ENCODE results near the gene ZDHHC7. TPM values are rescaled to one million over a fixed set of nuclear protein-coding genes. Genes with fewer than 3 reads are reported as not detected.

The ZDHHC7 gene
- total RNA-seq, 2 experiments from 2014 or later, result 16.6 to 17.9 TPM

DNA sequence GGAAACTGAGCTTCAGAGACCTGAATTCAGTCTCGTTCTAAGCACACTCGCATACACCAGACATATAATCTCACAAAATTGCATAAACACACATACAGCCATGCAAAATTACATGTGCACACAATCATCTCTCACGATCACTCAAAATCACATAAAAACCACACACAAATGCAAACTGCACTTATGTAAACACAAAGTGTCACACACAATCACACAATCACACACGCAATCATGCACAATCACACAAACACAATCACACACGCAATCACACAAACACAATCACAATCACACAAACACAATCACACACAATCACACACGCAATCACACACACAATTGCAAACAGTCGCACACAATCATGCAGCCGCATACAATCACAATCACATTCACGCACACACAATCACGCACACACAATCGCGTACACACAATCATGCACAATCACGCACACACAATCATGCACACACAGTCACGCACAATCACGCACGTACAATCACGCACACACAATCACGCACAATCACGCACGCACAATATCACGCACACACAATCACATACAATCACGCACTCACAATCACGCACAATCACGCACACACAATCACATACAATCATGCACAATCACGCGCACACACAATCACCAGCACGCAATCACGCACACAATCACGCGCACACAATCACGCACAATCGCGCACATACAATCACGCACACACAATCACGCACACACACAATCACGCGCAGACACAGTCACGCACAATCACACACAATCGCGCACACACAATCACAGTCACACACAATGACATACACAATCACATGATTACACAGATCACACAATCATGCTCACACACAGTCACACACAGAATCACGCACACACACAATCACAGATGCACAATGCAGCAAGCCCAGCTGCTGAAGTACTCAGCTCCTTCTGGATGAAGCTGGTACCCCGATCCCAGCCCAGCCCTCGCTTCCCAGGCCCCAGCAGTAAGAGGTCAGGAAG lies 45.6 kb downstream of the ZDHHC7 start:
- H3K4me3 Mint-ChIP-seq, result no peak overlapping the region
- no peak overlapping the region for H3K27ac Mint-ChIP-seq
- H3K9me3 Mint-ChIP-seq, result no peaks in the 10 kb centered on the region

DNA sequence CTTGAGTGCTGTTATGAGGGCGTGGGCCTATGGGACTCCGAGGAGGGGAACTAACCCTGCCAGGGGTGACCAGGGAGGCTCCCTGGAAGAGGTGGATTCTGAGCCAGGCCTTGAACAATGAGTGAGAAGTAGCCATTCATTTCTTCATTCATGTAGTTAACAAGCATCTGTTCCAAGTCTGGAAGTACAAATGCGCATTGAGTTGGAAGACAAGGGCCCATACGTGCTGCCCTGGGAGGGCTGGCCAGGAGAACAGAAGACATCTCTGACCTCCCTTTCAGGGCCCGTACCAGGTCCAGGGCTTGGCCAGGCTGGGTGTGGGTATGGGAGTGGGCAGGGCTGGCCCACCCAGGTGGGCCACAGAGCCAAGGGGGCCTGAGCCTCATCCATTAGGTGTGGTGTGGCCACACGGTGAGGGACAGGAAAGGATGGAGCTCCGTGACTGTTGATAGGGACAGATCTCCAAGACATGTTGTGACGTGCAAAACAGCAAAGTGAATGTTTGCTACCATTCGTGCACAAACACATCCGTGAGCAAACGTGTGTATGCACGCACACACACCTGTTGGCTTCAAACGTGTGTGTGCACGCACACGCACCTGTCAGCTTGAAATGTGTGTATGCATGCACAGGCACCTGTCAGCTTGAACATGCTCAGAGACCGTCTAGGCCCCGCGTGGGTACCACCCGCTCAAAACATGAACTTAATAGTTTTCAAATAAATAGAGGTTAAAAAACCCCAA lies 46.8 kb downstream of the ZDHHC7 start:
- no peak for DNase-seq
- Mint-ChIP-seq H3K27me3 (ENCODE audit: low read depth) (no peaks in the 10 kb centered on the region), H3K27ac (no peak overlapping the region), H3K9me3 (no peaks in the 10 kb centered on the region), H3K4me3 (no peak overlapping the region), H3K36me3 (ENCODE audit: low read depth) (no peaks in the 10 kb centered on the region), H3K4me1 (ENCODE audit: low read depth) (no peaks in the 10 kb centered on the region)
- intact Hi-C loops (cut with micrococcal nuclease), result no loop called here
- CTCF ChIA-PET, result no interaction called here

More for the DNA sequence above, 45.6 kb downstream of the ZDHHC7 start:
- H3K4me1 Mint-ChIP-seq (ENCODE audit: low read depth), result peaks cover 5% of the 10 kb centered on the region
- intact Hi-C loops (cut with micrococcal nuclease), result no loop called here
- CTCF ChIA-PET, result interaction anchor here (0.5 to 0.9 kb wide), 4 partner anchors 9 to 209 kb away, joined by 3 to 4 read pairs (median 4); no protein-coding TSS in a partner anchor
- no peaks in the 10 kb centered on the region for H3K36me3 Mint-ChIP-seq (ENCODE audit: low read depth)
- DNase-seq, result no peak
- H3K27me3 Mint-ChIP-seq (ENCODE audit: low read depth), result no peaks in the 10 kb centered on the region

DNA sequence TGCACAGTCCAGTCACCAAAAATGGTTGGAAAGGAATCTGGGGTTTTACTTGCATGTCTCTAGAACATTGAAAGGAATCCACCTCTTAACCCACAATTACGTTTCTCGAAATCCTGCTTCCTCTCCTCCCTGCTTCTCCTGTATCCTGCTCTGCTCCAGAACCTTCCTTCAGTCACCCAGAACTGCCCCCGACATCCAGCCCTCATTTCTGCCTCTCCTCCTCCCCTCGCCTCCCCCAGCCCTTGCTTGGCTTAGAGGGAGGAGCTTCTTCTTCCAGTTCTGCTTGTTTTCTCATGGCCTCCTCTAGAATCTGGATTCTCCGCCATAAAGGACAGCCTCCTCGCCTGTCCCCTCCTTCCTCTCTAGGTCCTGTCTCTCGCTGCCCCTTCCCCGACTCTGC lies 48.3 kb downstream of the ZDHHC7 start:
- intact Hi-C loops (cut with micrococcal nuclease), result no loop called here
- no peaks in the 10 kb centered on the region for H3K27me3 Mint-ChIP-seq (ENCODE audit: low read depth)
- H3K9me3 Mint-ChIP-seq, result no peaks in the 10 kb centered on the region
- H3K4me1 Mint-ChIP-seq (ENCODE audit: low read depth), result no peaks in the 10 kb centered on the region
- no peak for DNase-seq
- no peaks in the 10 kb centered on the region for H3K36me3 Mint-ChIP-seq (ENCODE audit: low read depth)
- CTCF ChIA-PET, result interaction anchor here (0.6 to 2.6 kb wide), 5 partner anchors 10 to 224 kb away, joined by 3 to 15 read pairs (median 5); no protein-coding TSS in a partner anchor
- H3K27ac Mint-ChIP-seq, result no peak overlapping the region
- no peak overlapping the region for H3K4me3 Mint-ChIP-seq

DNA sequence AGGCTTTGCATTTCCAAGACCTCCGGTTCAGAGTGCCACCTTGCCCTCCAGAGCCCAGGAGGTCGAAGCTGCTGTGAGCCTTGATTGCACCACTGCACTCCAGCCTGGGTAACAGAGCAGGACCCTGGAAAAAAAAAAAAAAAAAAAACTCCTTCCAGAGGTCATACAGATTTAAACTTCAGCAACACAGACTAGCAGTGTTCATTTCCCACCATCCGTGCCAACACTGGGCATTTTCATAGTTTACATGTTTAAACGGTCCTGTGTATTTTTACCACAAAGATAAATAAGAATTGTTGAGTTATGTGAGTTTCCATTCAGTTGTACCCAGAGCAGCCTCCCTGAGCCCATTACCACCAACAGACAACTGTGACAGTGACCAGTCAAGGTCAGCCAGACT lies 50.4 kb downstream of the ZDHHC7 start:
- no peak for DNase-seq
- intact Hi-C loops (cut with micrococcal nuclease), result no loop called here
- no peaks in the 10 kb centered on the region for H3K4me1 Mint-ChIP-seq (ENCODE audit: low read depth)
- CTCF ChIA-PET, result interaction anchor here (0.8 to 2.6 kb wide), 3 partner anchors 8 to 13 kb away, joined by 3 to 15 read pairs (median 3); no protein-coding TSS in a partner anchor
- H3K9me3 Mint-ChIP-seq, result no peaks in the 10 kb centered on the region
- no peaks in the 10 kb centered on the region for H3K27me3 Mint-ChIP-seq (ENCODE audit: low read depth)
- H3K36me3 Mint-ChIP-seq (ENCODE audit: low read depth), result no peaks in the 10 kb centered on the region
- H3K27ac Mint-ChIP-seq, result no peak overlapping the region
- H3K4me3 Mint-ChIP-seq, result no peak overlapping the region

DNA sequence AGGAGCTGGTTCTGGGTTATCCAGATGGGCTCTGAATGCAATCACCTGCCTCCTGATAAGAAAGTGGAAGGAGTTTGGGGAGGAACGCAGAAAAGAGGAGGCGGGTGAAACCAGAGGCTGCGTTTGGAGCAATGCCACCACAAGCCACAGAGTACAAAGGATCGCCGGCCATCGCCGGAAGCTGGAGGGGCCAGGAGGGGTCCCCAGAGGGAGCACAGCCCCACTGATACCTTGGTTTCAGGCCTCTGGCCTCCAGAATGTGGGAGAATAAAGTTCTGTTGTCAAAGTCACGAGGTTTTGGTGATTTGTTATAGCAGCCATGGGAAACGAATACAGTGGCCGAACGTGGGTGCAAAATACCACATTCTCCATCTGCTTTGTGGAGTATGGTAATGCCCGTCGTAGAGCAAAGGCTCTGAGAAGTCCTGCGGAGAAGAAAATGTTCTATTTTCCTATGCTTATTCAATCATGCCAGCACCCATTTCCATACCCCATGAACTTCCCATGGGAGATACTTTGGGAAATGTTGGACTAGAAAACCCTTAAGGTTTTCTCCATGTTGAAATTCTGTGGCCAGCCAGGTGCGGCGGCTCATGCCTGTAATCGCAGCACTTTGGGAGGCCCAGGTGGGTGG lies 51.4 kb downstream of the ZDHHC7 start:
- Mint-ChIP-seq H3K27me3 (ENCODE audit: low read depth) (no peaks in the 10 kb centered on the region), H3K4me1 (ENCODE audit: low read depth) (no peaks in the 10 kb centered on the region), H3K9me3 (no peaks in the 10 kb centered on the region), H3K27ac (no peak overlapping the region), H3K4me3 (no peak overlapping the region), H3K36me3 (ENCODE audit: low read depth) (no peaks in the 10 kb centered on the region)
- intact Hi-C loops (cut with micrococcal nuclease), result loop anchor here (10.0 kb wide), 1 partner anchor 285 kb away; no protein-coding TSS in a partner anchor
- no peak for DNase-seq
- CTCF ChIA-PET, result no interaction called here

DNA sequence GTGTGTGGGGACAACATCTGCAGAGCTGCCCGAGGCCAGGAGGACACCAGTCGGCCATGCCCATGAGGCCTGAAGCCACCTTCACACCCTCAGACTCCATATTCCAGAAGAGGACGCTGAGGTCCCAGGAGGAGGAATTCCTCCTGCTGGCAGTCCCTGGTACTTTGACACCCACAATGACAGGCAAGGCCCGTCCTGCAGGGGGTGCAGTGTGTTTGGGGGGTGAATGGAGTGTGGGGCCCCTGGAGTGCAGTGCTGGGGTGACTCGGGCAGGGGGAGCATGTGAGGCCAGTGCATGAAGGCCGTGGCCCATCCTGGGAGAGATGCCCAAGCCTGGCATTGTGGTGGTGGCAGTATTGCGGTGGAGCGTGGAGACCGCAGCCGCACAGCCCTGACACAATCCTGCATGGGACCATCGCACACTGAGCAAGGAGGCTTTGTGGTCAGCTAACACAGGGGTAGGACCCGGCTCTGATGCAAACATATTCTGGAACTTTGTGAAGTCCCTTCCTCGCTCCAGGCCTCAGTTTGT lies 52.2 kb downstream of the ZDHHC7 start:
- no peak for DNase-seq
- Mint-ChIP-seq H3K9me3 (no peaks in the 10 kb centered on the region), H3K4me1 (ENCODE audit: low read depth) (no peaks in the 10 kb centered on the region), H3K27me3 (ENCODE audit: low read depth) (no peaks in the 10 kb centered on the region), H3K4me3 (no peak overlapping the region), H3K36me3 (ENCODE audit: low read depth) (no peaks in the 10 kb centered on the region), H3K27ac (no peak overlapping the region)
- CTCF ChIA-PET, result interaction anchor here (1.1 kb wide), 1 partner anchor 12 kb away, joined by 3 read pairs; no protein-coding TSS in a partner anchor
- intact Hi-C loops (cut with micrococcal nuclease), result loop anchor here (10.0 kb wide), 1 partner anchor 284 kb away; no protein-coding TSS in a partner anchor

DNA sequence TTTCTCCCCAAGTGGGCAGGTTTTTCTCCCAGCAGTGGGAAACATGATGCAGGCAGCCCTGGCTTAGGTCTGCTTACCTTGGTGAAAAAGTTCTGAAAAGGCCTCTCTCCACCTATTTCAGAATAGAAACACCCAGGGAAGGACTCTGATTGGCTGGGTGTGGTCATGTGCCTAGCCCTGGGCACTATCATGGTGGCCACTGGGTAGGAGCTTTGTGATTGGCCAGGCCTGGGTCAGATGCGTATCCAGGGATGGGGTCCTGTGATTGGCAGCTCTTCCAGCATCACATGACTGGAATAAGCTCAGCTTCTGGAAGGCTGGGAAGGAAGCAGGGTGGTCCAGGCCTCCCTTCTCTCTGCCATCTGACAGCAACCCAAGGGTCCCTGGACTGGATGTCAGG lies 53.5 kb downstream of the ZDHHC7 start:
- no peaks in the 10 kb centered on the region for H3K9me3 Mint-ChIP-seq
- no peak overlapping the region for H3K4me3 Mint-ChIP-seq
- DNase-seq, result no peak
- intact Hi-C loops (cut with micrococcal nuclease), result loop anchor here (10.0 kb wide), 1 partner anchor 283 kb away; no protein-coding TSS in a partner anchor
- H3K27ac Mint-ChIP-seq, result no peak overlapping the region
- no peaks in the 10 kb centered on the region for H3K36me3 Mint-ChIP-seq (ENCODE audit: low read depth)
- CTCF ChIA-PET, result interaction anchor here (1.1 kb wide), 1 partner anchor 13 kb away, joined by 3 read pairs; no protein-coding TSS in a partner anchor
- no peaks in the 10 kb centered on the region for H3K27me3 Mint-ChIP-seq (ENCODE audit: low read depth)
- H3K4me1 Mint-ChIP-seq (ENCODE audit: low read depth), result no peaks in the 10 kb centered on the region

DNA sequence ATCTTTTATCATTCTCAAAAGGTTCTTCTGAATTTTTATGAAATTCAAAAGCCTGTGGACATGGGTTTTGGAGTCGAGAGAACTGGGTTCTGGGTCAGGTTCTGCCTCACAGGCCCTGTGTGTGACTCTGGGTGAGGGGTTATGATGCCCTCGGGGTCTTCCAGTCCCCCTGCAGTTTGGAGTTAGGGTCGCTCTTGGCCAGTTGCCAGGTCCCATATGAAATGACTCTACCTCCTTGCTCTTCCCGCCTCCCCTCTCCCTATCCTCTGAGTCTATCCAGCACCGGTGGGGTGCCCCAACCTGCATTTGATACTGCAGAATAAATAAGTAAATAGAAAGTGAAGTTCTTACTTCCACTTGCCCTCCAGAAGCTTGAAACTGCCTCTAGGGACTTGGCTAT lies 54.1 kb downstream of the ZDHHC7 start:
- DNase-seq, result no peak
- Mint-ChIP-seq H3K27ac (no peak overlapping the region), H3K9me3 (no peaks in the 10 kb centered on the region), H3K27me3 (ENCODE audit: low read depth) (no peaks in the 10 kb centered on the region), H3K4me3 (no peak overlapping the region), H3K36me3 (ENCODE audit: low read depth) (no peaks in the 10 kb centered on the region), H3K4me1 (ENCODE audit: low read depth) (no peaks in the 10 kb centered on the region)
- CTCF ChIA-PET, result interaction anchor here (0.6 kb wide), 1 partner anchor 23 kb away, joined by 6 read pairs; no protein-coding TSS in a partner anchor
- intact Hi-C loops (cut with micrococcal nuclease), result loop anchor here (10.0 kb wide), 1 partner anchor 282 kb away; no protein-coding TSS in a partner anchor

DNA sequence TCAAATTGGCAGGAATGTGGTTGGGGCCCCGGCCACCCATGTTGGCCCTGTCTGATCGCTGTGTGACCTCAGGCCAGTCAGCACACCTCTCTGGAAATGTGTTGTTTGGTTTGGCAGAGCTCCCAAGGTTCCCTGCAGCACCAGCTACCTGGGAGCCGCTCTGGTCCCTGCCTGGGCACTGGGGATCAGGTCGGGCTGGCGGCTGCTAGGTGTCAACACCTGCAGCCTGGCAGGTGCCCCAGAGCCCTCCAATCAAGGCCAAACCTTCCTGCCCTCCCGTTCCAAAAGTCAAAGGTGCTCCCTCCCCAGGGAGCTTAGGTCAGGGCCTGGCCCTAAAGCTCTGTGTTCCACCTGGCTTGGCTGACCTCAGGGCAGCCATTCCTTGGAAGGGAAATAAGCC lies 55.9 kb downstream of the ZDHHC7 start:
- Mint-ChIP-seq H3K4me1 (ENCODE audit: low read depth) (no peaks in the 10 kb centered on the region), H3K4me3 (no peak overlapping the region), H3K27me3 (ENCODE audit: low read depth) (no peaks in the 10 kb centered on the region), H3K27ac (no peak overlapping the region), H3K9me3 (no peaks in the 10 kb centered on the region), H3K36me3 (ENCODE audit: low read depth) (no peaks in the 10 kb centered on the region)
- no peak for DNase-seq
- CTCF ChIA-PET, result interaction anchor here (1.7 to 6.2 kb wide), 4 partner anchors 15 to 217 kb away, joined by 7 to 82 read pairs (median 31); no protein-coding TSS in a partner anchor
- intact Hi-C loops (cut with micrococcal nuclease), result loop anchor here (10.0 kb wide), 1 partner anchor 281 kb away; no protein-coding TSS in a partner anchor

DNA sequence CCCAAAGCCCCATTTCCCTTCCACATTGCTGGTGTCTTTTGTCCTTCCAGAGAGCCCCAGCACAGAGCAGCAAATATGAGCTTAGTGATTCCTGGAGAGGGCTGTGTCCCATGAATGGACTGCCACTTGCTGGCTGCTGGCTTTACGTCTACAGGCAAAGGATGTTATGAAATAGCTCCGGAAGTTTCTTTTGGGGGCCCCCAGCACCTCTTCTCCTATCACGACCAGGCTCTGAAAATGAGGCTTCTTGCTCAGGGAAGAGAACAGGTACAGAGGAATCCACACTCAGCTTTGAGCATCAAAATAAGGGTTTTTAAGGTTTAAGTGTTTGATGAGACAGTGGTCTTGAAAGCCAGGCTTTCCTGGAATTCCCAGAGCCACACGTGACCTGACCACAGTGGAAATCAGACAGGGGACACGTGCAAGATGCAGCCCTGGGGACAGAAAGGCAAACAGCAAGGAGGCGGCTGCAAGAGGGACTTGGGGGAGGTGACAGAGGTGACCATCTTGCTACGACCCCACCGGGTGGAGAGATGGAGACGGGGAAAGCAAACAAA lies 58.1 kb downstream of the ZDHHC7 start:
- Mint-ChIP-seq H3K4me3 (no peak overlapping the region), H3K27ac (no peak overlapping the region), H3K27me3 (ENCODE audit: low read depth) (no peaks in the 10 kb centered on the region), H3K36me3 (ENCODE audit: low read depth) (no peaks in the 10 kb centered on the region), H3K4me1 (ENCODE audit: low read depth) (no peaks in the 10 kb centered on the region), H3K9me3 (no peaks in the 10 kb centered on the region)
- intact Hi-C loops (cut with micrococcal nuclease), result loop anchor here (5.0 to 10.0 kb wide), 2 partner anchors 278 to 446 kb away; no protein-coding TSS in a partner anchor
- no peak for DNase-seq
- CTCF ChIA-PET, result interaction anchor here (0.6 to 6.2 kb wide), 13 partner anchors 9 to 766 kb away, joined by 3 to 82 read pairs (median 5); partner anchors contain the start of gene TAF1C
